ENCODE results near the gene DCUN1D3. TPM values are rescaled to one million over a fixed set of nuclear protein-coding genes. Genes with fewer than 3 reads are reported as not detected.

Gene DCUN1D3
- total RNA-seq, 1 experiment from 2014 or later, result 16.4 TPM

DNA sequence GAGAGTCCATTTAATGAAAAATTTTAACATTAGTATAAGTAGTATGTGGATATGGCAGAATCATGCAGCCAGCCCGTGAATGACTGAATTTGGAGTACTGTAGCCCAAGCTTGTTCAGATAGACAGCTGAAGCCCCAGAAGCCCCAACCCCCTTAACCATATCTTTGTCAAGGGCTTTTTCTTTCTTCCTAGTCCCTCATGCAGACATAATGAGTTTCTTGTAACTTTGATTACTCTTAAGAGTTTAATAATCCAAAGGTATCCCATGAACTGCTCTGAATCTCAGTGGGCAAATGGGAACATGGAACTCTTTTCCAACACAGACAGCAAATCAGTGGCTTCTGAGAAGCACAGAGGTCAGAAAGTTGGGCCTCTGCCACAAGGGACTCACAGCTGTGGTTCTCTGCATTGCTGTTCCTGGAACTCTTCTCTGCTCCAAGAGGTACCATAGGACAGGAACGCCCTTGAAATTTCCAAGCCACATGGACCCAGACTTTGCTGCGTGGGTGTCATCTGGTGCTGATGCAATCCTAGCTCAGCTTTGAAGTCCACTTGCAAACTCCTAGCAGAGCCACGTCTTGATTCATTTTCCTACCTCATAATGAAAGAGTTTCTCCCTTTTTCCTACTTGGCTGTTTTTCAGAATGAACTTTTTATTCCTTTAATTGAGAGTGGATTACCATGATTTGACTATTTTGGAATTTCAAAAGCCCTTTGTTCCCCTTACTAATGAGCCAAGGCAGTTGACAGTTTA is 18.5 kb upstream of the DCUN1D3 start (continued):
- TF ChIP-seq ZNF274 (IDR thresholded peaks at IDR 0.05; ENCODE audit: low read depth, low read length) (no peak), TCF7L2 (IDR thresholded peaks at IDR 0.05; ENCODE audit: borderline replicate concordance, extremely low read depth, insufficient read depth, insufficient read length) (no peak)

DNA sequence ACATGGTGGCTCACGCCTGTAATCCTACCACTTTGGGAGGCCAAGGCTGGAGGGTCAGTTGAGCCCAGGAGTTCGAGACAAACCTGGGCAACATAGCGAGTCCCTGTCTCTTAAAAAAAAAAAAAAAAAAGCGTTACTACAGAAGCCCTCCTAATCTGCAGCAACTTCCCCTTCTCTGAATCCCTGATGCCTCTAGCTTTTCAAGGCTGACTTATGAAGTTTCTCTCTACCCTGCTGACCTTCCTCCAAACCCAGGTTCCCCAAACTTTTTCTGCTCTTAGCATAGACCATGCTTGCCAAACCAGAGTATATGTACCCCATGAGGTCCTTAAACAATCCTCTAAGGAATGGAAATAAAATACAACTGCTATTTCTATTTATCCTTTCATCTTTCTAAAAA is 16.8 kb upstream of the DCUN1D3 start:
- Histone ChIP-seq H3K27me3 (ENCODE audit: insufficient read depth, low read length) (no peaks in the 10 kb centered on the region), H3K36me3 (ENCODE audit: control insufficient read depth in 1 of 2, insufficient read depth in 2 of 2, low read length in 2 of 2) (0 out of 4 replicates have a peak, but pooled peaks cover 0 to 3% of the 10 kb centered on the region in 2 experiments), H2AFZ (ENCODE audit: low read depth, low read length, poor library complexity, severe bottlenecking) (no peak overlapping the region), H3K4me3 (replicated peaks in 1 of 2; ENCODE audit: low read depth in 1 of 2, low read length in 2 of 2) (no peak overlapping the region), H3K9me3 (ENCODE audit: control insufficient read depth in 1 of 2, insufficient read depth in 1 of 2, low read depth in 1 of 2, low read length in 2 of 2) (no peaks in the 10 kb centered on the region), H3K4me2 (ENCODE audit: low read length) (no peak overlapping the region), H3K79me2 (ENCODE audit: insufficient read depth, low read length) (no peaks in the 10 kb centered on the region), H4K20me1 (ENCODE audit: insufficient read depth) (no peaks in the 10 kb centered on the region), H3K9me2 (ENCODE audit: insufficient read depth) (no peaks in the 10 kb centered on the region), H3K9ac (ENCODE audit: low read length) (no peak overlapping the region), H3K4me1 (ENCODE audit: control insufficient read depth in 1 of 2, insufficient read depth in 2 of 2, low read length in 2 of 2) (peaks cover 12 to 30% of the 10 kb centered on the region in 2 experiments), H3K27ac (ENCODE audit: low read depth, low read length) (no peak overlapping the region)
- TF ChIP-seq JUND (IDR thresholded peaks at IDR 0.05) (no peak), EZH2 (IDR thresholded peaks at IDR 0.05) (no peak), ZNF274 (IDR thresholded peaks at IDR 0.05; ENCODE audit: low read depth, low read length) (no peak), CBX3 (IDR thresholded peaks at IDR 0.05; ENCODE audit: low read depth) (no peak), SIN3A (IDR thresholded peaks at IDR 0.05; ENCODE audit: low read depth) (no peak), POLR2AphosphoS5 (IDR thresholded peaks at IDR 0.05; ENCODE audit: low read depth, low read length) (no peak), EGR1 (IDR thresholded peaks at IDR 0.05; ENCODE audit: low read depth) (no peak), ELF1 (IDR thresholded peaks at IDR 0.05; ENCODE audit: borderline replicate concordance, low read depth) (no peak), CEBPB (IDR thresholded peaks at IDR 0.05; ENCODE audit: low read depth) (no peak), SP1 (IDR thresholded peaks at IDR 0.05; ENCODE audit: low read depth) (no peak)
- TF ChIP-seq, protein P1, sequence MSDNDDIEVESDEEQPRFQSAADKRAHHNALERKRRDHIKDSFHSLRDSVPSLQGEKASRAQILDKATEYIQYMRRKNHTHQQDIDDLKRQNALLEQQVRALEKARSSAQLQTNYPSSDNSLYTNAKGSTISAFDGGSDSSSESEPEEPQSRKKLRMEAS (IDR thresholded peaks at IDR 0.05), result no peak
- TF ChIP-seq, protein P2, sequence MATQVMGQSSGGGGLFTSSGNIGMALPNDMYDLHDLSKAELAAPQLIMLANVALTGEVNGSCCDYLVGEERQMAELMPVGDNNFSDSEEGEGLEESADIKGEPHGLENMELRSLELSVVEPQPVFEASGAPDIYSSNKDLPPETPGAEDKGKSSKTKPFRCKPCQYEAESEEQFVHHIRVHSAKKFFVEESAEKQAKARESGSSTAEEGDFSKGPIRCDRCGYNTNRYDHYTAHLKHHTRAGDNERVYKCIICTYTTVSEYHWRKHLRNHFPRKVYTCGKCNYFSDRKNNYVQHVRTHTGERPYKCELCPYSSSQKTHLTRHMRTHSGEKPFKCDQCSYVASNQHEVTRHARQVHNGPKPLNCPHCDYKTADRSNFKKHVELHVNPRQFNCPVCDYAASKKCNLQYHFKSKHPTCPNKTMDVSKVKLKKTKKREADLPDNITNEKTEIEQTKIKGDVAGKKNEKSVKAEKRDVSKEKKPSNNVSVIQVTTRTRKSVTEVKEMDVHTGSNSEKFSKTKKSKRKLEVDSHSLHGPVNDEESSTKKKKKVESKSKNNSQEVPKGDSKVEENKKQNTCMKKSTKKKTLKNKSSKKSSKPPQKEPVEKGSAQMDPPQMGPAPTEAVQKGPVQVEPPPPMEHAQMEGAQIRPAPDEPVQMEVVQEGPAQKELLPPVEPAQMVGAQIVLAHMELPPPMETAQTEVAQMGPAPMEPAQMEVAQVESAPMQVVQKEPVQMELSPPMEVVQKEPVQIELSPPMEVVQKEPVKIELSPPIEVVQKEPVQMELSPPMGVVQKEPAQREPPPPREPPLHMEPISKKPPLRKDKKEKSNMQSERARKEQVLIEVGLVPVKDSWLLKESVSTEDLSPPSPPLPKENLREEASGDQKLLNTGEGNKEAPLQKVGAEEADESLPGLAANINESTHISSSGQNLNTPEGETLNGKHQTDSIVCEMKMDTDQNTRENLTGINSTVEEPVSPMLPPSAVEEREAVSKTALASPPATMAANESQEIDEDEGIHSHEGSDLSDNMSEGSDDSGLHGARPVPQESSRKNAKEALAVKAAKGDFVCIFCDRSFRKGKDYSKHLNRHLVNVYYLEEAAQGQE (IDR thresholded peaks at IDR 0.05; ENCODE audit: low read depth), result no peak
- TF ChIP-seq, protein P3, sequence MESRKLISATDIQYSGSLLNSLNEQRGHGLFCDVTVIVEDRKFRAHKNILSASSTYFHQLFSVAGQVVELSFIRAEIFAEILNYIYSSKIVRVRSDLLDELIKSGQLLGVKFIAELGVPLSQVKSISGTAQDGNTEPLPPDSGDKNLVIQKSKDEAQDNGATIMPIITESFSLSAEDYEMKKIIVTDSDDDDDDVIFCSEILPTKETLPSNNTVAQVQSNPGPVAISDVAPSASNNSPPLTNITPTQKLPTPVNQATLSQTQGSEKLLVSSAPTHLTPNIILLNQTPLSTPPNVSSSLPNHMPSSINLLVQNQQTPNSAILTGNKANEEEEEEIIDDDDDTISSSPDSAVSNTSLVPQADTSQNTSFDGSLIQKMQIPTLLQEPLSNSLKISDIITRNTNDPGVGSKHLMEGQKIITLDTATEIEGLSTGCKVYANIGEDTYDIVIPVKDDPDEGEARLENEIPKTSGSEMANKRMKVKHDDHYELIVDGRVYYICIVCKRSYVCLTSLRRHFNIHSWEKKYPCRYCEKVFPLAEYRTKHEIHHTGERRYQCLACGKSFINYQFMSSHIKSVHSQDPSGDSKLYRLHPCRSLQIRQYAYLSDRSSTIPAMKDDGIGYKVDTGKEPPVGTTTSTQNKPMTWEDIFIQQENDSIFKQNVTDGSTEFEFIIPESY (IDR thresholded peaks at IDR 0.05; ENCODE audit: extremely low read depth, insufficient replicate concordance, low read length), result no peak
- CTCF ChIA-PET, result no interaction called here
- RAD21 ChIA-PET (ENCODE audit: low non-redundant PET in 1 of 2, low total read pairs in 2 of 2, uncharacterized antibody in 2 of 2, unreplicated experiment in 2 of 2), result no interaction called here
- ATAC-seq (no peak), DNase-seq (ENCODE audit: low read depth, low spot score) (no peak)
- intact Hi-C loops (cut with micrococcal nuclease), result no loop called here
- POLR2A ChIA-PET, result no interaction called here
- no TSS peak for BruUV-seq (replicated peaks)
